HS-27A (cell line): ENCODE results near the gene GFY.
"Not testable (repeated sequence)": the region's sequence is repeated elsewhere in the genome, so short reads cannot be mapped to it uniquely, and the experiment has no call there.

ENCODE experiments used
- DNase-seq: peaks from one replicate; pipeline ENCODE4 v3.0.0-alpha.2; 2012; ENCODE audit warnings: low read depth, missing footprints

Gene GFY

DNA sequence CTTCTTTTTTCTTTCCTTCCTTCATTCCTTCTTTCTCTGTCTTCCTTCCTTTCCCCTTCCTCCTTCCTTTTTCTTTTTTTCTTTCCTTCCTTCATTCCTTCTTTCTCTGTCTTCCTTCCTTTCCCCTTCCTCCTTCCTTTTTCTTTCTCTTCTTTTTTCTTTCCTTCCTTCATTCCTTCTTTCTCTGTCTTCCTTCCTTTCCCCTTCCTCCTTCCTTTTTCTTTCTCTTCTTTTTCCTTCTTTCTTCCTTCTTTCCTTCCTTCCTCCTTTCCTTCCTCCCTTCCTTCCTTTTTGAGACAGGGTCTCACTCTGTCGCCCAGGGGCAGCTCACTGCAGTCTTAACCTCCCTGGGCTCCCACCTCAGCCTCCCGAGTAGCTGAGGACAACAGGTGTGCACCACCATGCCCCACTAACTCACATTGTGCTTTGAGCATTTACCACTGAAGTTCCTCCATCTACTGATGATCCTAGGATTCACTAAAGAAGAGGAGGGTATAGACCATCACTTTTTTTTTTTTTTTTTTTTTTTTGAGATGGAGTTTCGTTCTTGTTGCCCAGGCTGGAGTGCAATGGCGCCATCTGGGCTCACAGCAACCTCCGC is 19.0 kb downstream of the GFY start:
- DNase-seq, result not testable (repeated sequence)

DNA sequence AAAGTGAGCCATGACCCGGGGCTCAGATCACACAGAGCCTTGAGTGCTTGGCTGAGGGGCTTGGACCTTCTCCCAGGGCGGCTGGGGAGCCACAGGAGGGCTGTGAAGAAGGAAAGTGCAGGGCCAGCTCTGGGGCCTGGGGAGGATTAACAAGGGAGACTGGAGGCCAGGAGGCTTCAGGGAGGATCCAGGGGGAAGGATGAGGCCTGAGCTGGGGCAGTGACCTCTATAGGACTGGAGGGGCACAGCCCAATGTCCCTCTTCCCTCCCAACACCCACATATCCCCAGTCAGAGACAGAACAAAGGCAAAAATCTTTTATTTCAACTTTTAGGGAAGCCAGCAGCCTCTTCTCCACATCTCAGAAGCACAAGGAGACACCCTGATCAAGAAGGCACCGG is 20.8 kb downstream of the GFY start:
- no peak for DNase-seq

DNA sequence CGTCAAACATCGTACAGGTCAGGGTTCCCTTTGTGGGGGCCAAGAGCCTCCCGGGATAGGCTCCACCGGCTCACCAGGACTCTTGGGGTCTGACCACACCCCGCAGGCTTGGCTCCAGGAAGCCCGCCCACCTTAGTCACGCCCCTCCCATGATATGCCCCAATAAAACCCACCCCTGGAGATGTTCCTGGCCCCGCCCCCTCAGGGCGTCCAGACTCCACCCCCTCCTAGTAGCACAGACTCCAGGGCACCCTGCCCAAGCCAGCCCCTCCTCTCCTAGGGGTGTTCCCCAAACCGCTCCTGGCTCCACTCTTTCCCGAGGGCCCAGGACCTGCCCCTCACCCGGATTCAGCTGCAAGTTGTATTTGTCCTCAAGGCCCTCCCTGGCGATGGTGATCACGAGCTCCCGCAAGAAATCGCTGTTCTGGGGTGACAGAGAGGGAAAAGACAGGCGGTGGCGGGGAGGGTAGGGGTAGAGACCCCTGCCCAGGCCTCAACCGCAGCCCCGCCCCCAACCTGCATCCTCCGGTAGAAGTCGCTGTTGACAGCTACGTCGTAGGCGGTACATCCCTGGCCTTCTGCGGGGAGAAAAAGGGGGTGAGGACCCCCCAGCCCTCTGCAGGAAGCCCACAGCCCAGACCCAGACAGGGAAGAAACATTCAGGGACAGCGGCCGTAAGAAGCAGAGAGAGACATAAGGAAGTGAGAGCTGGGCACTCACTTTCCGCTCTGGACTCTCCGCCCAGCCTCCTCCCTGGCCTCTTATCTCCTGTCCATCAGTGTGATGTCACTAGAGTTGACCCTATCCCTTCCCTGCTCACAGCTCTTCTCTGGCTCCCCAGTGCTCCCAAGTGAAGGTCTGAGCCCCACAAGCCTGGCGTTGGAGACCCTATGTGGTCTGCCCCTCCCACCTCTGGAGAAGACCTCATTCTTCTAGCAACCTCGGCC is 22.6 kb downstream of the GFY start:
- DNase-seq, result no peak

DNA sequence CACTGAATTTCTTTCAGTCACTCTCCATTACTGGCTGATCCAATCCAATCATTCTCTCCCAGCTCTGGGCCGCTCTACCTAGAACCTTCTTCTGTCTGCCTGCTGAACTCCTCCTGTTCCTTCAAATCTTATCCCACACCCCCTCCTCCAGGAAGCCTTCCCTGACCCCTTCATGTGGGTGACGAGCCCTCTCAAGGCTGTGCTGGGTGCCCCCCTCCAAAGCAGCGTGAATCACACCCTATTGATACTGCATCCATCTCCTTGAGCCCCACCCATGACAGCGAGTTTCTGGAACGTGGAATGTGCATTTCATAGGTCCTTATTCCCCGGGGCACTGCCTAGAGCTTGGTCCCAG is 23.2 kb downstream of the GFY start:
- DNase-seq, result no peak

DNA sequence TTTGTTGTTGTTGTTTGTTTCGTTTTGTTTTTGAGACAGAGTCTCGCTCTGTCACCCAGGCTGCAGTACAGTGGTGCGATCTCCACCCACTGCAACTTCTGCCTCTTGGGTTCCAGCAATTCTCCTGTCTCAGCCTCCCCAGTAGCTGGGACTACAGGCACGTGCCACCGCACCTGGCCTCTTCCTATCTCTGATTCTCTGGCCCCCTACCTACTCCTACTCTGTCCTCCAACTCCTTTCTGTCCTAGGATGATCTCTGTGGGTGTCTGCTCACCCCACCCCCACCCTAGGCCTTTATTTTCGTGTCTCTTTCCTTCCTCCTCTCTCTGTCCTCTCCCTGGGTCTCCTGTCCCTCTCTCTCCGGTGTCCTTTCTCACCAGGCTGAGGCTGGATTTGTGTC is 25.2 kb downstream of the GFY start:
- DNase-seq, result no peak

DNA sequence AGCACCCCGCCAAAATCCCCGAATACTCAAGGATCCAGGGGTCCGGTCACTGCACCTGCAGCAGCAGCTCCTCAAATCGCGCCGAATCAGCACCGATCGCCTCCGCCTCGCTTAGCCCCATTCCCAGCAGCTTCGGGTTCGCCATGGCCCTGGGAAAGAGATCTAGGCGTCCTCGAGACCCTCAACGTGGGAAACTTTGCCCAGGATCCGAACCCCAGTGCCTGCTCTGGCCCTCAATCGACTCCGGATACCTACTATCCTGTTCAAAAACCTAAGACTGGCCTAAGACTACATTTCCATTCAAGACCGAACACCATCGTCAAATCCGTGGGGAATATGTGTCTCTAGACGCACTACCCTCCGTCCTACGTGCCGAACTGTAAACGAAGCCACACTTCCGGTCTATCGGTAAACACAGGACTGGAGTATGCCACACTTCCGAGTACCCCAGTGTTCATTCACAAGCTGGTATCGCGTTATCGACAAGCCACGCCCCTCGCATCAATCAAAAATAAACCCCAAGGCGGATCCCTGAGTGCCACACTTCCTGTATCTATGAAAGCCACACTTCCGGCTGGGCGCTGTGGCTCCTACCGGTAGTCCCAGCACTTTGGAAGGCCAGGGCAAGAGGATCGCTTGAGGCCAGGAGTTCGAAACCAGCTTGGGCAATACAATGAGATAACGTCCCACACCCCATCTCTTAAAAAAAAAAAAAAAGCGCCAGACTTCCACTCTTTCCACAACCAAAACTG is 26.4 kb downstream of the GFY start, which contains the start of gene PIH1D1:
Gene PIH1D1, minus strand, starts transcription at position 385 of the 752 bp plus-strand sequence. Its CDS starts 240 bp downstream, at position 145.
- peak; percentile 99 for DNase-seq

DNA sequence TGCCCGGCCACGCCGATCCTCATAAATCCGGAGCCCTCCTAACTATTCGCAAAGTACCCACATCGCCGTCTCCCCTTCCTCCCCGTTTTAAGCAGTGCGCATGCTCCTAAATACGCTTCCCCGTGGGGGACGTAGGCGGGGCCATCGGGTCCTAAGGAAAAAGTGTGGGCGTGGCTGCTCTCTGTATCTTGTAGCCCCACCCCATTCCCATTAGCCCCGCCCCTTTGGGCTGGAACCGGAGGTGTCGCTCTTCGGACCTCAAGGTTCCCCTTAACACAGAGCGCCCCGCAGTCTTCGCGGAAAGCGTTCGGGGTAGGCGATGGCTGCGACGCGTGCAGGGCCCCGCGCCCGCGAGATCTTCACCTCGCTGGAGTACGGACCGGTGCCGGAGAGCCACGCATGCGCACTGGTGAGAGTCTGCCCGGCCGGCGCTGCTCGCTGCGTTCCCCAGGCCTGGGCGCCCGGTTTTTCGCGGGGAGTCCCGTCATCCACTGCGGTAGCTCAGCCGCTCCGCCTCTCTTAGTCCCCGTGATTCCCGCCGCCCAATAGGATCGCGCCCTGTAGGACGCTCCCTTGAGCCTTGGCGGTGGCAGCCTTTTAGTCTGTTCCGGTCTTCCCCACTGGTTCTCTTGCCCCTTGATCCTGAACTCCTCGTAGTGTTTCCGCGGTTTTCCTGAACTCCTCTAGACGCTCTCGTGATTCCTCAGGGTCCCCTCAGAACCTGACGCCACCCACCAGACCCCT is 28.0 kb downstream of the GFY start, which contains the start of gene ALDH16A1:
Gene ALDH16A1, plus strand, starts transcription at position 213 of the 744 bp plus-strand sequence. Its CDS starts 107 bp downstream, at position 320.
- DNase-seq, result peak; percentile 98

DNA sequence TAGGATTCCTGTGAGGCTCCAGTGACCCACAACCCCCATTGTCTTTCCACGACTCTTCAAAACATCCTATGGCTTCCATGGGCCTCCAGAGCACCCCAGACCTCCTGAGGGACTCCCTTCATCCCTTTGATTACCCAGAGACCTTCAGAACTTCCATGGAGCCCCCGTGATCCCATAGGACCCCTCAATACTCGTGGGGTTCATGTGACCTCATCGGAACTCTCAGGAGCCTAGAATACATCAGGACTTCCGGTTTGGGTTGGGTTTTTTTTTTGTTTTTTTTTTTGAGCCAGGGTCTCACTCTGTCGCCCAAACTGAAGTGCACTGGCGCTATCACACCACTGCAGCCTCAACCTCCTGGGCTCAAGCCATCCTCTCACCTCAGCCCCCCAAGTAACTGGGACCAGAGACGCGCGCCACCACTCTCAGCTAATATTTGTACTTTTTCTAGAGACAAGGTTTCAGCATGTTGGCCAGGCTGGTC is 28.6 kb downstream of the GFY start:
- no peak for DNase-seq

DNA sequence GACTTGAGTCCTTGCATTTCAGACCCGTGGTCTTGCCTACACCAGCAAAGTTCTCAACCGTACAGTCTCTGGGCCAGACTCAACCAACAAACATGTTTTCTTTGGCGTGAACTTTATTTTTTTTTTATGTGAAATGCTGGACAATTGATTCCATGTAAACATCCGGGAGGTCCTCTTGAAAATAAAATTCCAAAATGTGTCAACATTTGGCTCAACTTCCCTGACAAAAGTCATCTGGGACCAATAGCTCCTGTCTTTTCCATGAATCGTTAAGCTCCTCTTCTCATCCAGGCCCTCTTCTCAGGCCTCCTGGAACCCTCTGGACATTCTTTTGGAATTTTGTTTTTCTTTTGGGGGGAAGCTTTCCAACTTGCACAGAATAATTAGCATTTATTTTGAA is 30.6 kb downstream of the GFY start:
- DNase-seq, result no peak

DNA sequence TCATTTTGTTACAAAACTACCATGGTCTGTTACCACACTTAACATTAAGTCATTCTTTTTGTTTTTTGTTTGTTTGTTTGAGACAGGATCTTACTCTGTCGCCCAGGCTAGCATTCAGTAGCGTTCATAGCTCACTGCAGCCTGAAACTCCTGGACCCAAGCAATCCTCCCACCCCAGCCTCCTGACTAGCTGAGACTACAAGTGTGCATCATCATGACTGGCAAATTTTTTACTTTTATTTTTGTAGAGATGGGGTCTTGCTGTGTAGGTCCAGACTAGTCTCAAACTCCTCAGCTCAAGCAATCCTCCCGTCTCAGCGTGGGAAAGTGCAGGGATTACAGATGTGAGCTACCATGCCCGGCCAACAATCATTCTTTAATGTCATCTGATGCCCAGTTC is 31.1 kb downstream of the GFY start:
- DNase-seq, result no peak

DNA sequence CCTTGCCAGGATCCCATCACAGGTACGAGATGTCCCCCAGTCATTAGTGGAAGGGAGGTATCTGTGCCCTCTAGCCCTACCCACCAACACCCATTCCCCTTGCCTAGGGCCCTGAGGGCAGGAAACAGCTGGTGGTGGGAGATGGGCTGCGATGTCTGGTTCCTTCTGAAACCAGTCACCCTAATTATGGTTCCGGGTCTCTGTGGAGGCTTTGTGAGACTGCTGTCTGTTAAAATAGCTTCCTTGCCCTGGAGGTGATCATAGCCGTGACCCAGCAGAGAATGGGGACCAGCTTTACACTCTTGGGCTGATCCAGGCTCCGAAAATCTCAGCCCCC is 33.3 kb downstream of the GFY start:
- DNase-seq, result no peak

DNA sequence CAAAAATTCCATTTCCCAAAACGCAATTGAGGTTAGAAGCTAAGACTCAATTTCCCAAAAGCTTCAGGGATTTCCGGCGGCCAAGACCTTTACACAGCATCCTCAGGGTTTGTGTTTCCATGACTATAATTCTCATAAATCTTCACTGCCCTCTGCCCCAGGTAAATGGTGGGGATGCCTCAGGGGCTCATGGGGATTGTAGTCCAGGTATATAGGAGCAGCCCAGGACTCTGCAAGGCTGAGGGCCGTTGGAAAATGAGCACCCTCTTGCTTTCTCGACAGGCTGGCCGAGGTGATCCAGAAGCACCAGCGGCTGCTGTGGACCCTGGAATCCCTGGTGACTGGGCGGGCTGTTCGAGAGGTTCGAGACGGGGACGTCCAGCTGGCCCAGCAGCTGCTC is 34.2 kb downstream of the GFY start:
- no peak for DNase-seq

DNA sequence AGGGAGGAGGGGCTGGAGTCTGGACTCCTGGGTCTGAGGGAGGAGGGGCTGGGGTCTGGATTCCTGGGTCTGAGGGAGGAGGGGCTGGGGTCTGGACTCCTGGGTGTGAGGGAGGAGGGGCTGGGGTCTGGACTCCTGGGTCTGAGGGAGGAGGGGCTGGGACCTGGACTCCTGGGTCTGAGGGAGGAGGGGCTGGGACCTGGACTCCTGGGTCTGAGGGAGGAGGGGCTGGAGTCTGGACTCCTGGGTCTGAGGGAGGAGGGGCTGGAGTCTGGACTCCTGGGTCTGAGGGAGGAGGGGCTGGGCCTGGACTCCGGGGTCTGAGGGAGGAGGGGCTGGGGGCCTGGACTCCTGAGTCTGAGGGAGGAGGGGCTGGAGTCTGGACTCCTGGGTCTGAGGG is 35.9 kb downstream of the GFY start:
- DNase-seq, result not testable (repeated sequence)

DNA sequence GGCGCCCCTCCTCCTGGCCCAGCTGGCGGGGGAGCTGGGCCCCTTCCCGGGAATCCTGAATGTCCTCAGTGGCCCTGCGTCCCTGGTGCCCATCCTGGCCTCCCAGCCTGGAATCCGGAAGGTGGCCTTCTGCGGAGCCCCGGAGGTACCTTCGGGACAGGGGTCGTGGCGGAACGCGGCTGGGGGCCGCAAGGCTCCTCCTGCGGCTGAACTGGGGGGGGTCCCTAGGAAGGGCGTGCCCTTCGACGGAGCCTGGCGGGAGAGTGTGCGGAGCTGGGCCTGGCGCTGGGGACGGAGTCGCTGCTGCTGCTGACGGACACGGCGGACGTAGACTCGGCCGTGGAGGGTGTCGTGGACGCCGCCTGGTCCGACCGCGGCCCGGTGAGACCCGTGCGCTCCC is 36.5 kb downstream of the GFY start:
- no peak for DNase-seq

DNA sequence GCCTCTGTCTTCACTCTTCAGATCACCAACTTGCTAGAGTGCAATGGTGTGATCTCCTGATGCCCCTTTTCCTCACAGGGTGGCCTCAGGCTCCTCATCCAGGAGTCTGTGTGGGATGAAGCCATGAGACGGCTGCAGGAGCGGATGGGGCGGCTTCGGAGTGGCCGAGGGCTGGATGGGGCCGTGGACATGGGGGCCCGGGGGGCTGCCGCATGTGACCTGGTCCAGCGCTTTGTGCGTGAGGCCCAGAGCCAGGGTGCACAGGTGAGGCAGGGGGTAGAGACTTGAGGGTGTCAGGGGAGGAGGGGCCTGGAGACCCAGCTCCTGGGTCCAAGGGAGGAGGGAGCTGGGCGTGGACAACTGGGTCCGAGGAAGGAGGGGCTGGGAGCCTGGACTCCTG is 37.3 kb downstream of the GFY start:
- no peak for DNase-seq

DNA sequence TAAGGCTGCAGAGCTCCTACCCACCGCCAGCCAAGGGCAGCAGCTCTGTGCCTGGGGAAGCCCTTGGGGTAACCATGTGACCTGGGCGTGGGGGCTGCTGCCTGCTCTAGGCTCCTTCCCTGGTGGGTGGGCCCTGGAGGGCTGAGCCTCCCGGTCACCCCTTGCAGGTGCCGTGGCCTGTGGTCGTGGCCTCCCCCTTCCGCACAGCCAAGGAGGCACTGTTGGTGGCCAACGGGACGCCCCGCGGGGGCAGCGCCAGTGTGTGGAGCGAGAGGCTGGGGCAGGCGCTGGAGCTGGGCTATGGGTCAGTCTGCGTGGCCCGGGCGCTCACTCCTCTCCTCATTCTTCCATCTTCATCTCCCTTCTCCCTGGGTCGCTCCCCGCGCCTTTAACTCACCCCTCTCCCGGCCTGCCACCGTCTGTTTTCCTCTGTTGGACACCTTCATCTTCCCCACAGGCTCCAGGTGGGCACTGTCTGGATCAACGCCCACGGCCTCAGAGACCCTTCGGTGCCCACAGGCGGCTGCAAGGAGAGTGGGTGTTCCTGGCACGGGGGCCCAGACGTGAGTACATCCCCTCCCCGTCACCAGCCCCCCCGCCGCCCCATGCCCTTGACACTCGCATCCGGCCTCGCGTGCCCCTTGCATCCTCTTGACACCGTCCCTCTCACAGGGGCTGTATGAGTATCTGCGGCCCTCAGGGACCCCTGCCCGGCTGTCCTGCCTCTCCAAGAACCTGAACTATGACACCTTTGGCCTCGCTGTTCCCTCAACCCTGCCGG is 39.0 kb downstream of the GFY start:
- DNase-seq, result no peak

DNA sequence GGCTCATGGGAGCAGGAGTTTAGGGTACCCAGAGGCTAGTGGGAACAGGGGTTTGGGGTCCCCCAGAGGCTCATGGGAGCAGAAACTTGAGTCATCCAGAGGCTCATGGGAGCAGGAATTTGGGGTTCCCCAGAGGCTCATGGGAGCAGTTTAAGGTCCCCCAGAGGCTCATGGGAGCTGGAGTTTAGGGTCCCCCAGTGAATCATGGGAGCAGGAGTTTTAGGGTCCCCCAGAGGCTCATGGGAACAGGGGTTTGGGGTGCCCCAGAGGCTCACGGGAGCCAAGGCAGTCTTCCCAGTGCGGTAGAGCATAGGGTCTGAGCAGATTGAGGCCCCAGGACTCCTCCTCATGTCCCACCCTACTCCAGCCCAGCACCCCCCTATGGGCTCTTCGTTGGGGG is 40.2 kb downstream of the GFY start:
- DNase-seq, result no peak

DNA sequence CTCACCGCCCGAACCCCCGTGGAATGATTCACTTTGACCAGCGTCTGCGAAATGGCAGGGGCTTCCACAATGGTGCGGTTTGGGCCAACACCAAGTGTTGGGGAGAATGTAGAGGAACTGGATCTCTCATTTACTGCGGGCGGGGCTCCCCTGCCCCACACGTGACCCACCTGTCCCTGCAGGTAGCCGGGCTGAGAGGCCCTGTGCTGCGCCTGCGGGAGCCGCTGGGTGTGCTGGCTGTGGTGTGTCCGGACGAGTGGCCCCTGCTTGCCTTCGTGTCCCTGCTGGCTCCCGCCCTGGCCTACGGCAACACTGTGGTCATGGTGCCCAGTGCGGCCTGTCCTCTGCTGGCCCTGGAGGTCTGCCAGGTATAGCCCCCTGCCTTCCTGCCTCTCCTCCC is 43.0 kb downstream of the GFY start:
- no peak for DNase-seq

DNA sequence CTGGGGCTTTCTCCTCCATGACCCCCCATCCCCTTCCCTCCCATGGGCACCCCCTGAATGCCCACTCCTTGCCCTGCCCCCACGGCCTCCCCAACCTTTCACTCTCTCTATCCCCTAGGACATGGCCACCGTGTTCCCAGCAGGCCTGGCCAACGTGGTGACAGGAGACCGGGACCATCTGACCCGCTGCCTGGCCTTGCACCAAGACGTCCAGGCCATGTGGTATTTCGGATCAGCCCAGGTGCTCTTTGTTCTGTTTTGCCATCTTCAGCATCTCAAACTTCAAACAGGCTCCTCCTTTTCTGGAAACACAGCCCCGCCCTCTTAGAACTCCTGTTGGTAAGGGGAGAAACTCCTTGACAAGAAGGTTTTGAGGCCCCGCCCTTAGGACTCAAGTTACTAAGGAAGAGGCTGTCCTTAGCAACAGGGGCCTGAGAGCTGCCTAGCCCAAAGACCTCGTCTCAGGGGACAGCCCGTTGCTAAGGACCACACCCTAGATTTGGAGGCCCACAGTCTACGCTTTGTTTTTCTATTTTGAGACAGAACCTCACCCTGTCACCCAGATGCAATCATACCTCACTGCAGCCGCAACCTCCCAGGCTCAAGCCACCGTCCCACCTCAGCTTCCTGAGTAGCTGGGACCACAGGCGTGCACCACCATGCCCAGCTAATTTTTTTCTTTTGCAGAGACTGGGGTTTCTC is 43.7 kb downstream of the GFY start:
- no peak for DNase-seq

DNA sequence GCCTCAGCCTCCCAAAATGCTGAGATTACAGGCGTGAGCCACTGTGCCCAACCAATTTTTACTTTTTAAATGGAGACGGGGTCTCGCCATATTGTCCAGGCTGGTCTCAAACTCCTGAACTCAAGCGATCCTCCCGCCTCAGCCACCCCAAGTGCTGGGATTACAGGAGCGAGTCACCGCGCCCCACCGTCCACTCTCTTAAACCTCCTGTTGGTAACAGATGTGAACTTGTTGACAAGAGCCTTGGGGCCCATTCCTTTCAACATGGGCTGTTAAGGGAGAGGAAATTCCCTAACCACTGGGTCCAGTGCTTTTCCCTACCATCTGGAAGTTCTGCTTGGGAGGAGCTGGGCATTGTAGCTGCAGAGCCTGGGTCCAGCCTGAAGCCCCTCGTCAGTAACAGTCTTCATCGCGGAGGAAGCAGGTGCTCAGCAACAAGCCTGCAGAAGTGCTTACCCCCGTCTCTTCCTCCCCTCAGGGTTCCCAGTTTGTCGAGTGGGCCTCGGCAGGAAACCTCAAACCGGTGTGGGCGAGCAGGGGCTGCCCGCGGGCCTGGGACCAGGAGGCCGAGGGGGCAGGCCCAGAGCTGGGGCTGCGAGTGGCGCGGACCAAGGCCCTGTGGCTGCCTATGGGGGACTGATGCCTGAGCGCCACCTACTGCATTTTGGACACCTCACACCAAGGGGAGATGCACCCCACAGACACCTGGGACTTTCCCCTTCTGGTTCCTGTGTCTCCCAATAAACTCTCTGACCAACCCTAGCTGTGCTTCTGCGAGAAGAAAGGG is 44.8 kb downstream of the GFY start:
- DNase-seq, result no peak
